HG03097 (cell line): ENCODE results near the gene LDLRAD2.

Experiments used
- ATAC-seq: cut with Tn5 transposase; IDR thresholded peaks from one replicate; pipeline ENCODE4 v1.9.1; 2021; ENCODE audit not compliant: unreplicated experiment, low FRiP score

Gene LDLRAD2

GRCh38 chr1:21841852-21842466 is 29.9 kb downstream of the LDLRAD2 start:
- no peak for ATAC-seq

DNA sequence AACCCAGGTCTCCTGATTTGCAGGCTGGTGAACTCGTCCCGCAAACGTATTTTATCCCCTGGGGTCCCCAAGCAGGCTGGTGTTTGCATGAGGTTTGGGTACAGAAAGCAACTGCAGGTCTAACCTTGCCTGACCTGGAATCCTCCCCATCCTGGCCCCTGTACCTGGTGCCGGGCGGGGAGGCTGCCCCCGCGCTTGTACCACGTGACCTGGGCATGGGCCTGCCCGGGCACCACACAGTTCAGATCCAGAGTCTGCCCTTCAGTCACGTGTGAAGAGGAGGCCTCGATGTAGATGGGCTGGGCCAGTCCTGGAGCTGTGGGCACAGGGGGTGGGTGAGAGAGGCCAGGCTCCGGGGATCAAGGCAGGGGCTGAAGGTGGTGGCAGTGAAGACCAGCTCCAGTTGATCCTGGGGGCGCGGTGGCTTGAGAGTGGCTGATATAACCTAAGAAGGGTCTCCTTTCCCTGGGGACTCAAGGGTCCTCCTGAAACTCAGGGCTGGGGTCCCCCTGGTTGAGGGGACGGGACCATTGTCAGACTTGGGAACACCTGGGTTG is 30.6 kb downstream of the LDLRAD2 start:
- ATAC-seq, result no peak

DNA sequence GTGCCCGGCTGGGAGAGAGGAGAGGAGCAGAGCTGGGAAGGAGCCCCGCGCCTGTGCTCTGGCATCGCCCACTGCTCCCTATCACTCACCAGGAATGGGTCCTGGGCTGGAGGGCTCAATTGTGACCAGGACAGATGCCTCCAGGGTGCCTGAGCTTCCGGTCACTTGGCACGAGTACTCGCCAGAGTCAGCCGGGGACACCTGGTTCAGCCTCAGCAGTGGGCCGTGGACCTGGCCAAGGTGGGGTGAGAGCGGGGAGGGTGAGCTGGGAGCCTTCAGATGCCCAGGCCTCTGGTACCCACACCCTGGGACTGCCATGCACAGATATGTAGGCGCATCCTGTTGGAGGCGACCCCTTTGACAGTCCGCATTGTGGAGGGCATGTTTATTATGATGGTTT is 31.1 kb downstream of the LDLRAD2 start:
- ATAC-seq, result no peak

- ATAC-seq, result no peak
These were observed 31.9 kb downstream of the LDLRAD2 start for GRCh38 chr1:21843996-21844395.

DNA sequence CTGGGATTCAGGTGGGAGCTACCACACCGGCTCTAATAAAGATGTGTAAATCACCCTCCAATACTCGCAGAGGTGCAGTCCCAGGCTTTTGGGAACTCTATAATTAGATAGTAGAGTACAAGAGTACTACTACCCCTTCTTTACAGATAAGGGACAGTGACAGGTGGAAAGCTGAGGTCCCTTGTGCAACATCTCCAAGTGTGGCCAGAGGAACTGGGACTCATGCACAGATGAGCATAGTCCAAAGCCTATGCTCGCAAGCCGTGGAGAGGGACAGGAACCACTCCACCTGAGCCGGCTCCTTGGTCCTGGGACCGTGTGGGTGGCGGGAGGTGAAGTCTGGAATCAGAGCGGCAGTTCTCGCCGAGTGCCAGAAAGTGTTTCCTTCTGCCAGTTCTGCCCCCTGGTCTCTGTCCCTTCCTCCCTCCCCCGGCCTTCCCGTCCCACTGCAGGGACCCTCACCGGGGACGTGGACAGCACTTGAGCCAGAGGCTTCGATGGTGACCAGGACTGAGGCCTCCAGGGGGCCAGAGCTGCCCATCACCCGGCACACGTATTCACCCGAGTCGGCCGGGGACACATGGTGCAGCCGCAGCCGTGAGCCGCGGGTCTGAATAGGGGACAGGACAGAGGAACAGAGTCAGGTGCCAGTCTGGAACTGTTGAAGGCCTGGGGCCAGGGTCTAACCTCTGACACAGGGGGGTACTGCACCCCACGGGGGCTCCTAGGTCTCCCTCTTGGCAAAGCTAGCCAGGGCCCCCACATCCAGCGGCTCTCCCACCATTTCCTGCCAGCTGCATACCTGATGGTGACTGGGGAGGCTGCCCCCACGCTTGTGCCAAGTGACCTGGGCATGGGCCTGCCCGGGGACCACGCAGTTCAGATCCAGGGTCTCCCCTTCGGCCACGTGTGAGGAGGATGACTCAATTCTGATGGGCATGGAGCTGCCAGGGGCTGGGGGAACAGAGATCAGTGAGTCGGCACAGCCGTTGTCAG is 33.9 kb downstream of the LDLRAD2 start:
- ATAC-seq, result no peak

DNA sequence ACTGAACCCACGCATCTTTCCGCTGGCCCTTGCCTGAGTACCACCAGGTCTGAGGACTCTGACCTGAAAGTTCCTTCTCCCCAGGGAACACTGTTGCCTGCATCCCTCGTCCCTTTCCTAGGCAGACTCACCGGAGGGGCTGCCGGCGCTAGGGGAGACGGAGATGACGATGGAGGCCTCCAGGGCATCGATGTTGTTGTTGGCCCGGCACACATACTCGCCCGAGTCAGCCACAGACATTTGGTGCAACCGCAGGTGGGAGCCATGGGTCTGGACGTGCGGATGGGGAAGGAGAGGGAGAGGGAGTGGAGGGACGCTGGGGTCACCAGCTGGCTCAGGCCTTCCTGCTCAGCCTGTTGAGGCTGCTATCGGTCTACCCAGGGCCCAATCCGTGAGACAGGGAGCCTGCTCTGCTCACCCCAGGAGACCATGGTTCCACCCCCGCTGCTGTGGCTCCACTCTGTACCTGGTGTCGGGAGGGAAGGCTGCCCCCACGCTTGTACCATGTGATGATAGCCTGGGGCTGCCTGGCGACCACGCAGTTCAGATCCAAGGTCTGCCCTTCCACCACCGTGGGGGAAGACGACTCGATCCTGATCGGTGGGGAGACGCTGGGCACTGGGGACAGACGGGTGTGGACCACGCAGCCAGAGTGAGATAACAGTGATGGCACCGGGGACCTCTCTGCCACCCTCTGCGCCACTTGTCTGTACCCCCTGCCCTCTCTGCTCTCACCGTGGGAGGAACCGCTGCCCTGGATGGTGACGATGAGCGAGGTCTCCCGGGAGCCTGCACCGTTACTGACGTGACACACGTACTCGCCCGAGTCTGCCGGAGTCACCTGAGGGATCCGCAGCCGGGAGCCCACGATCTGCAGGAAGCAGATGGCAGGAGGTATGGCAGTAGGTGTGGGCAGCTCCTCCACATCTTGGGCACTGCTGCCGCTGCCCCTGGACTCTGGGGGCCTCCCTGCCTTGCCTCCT is 35.4 kb downstream of the LDLRAD2 start:
- ATAC-seq, result no peak

DNA sequence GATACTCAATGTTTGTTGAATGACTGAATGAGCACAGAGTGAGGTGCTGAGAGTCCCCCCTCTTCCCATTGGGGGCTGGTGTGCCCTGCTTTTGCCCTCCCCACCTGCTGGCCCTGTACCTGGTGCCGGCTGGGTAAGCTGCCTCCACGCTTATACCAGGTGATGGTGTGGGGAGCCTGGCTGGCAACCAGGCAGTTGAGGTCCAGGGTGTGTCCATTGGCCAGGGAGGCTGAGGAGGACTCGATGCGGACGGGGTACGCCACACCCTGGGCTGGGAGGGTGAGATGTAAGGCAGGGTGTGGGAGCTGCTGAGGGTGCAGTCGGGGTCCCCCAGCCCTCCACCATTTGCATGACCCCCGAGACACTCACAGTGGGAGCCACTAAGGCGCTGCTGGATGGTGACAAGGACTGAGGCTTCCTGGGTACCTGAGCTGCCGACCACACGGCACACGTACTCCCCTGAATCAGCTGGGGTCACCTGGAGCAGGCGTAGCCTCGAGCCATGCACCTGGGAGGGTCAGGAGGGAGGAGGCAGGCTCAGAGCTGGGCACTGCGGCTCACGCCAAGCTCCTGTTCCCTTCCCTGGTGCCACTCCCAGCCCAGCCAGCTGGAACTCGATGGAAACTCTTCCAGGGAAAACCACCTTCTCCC is 36.6 kb downstream of the LDLRAD2 start:
- ATAC-seq, result no peak

DNA sequence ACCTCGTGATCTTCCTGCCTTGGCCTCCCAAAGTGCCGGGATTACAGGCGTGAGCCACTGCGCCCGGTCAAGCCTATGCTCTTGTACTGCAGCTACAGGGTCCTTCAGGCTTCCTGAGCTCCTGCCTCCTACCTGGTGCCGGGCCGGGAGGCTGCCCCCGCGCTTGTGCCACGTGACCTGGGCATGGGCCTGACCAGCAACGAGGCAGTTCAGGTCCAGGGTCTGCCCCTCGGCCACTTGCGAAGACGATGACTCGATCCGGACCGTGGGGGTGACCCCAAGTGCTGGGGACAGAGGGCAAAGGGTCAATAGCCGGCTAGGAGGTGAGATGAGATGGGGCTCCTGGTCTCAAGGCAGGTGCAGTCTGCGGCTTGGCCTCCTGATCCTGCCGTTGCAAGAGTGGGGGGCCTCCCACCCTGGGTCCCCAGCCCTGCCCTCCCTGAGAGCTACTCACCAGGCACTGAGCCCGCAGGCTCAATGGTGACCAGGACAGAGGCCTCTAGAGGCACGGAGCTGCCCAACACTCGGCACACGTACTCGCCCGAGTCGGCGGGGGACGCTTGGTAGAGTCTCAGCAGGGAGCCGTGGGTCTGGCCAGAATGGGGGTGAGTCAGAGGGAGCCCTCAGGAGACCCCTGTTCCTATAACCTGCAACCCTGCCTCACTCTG is 38.0 kb downstream of the LDLRAD2 start:
- ATAC-seq, result no peak

DNA sequence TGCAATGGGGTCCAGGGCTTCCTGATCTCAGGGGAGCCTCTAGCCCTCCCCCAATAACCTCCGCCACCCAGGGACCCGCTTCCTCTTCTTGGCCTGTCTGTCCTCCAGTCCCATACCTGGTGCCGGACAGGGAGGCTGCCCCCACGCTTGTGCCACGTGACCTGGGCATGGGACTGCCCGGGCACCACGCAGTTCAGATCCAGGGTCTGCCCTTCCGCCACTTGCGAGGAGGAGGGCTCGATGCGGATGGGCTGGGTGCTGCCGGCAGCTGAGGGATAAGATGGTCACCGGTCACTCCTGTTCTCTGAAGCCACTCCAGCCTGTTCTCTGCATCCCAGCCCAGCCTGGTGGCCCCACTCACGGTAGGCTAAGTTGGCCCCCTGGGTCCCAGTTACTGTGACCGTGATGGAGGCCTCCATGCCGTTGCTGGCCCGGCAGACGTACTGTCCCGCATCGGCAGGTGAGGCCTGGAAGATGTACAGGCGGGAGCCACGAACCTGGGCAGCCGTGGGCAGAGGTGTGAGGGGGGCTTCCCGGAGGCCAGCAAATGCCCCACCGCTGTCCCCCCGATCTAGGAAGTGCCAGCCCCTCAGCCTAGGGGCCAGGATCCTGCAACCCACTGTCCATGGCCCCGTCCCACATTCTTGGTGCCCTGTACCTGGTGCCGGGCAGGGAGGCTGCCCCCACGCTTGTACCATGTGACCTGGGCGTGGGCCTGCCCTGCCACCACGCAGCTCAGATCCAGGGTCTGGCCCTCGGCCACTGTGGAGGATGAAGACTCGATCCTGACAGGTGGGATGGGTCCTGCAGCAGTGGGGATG is 39.6 kb downstream of the LDLRAD2 start:
- ATAC-seq, result no peak

DNA sequence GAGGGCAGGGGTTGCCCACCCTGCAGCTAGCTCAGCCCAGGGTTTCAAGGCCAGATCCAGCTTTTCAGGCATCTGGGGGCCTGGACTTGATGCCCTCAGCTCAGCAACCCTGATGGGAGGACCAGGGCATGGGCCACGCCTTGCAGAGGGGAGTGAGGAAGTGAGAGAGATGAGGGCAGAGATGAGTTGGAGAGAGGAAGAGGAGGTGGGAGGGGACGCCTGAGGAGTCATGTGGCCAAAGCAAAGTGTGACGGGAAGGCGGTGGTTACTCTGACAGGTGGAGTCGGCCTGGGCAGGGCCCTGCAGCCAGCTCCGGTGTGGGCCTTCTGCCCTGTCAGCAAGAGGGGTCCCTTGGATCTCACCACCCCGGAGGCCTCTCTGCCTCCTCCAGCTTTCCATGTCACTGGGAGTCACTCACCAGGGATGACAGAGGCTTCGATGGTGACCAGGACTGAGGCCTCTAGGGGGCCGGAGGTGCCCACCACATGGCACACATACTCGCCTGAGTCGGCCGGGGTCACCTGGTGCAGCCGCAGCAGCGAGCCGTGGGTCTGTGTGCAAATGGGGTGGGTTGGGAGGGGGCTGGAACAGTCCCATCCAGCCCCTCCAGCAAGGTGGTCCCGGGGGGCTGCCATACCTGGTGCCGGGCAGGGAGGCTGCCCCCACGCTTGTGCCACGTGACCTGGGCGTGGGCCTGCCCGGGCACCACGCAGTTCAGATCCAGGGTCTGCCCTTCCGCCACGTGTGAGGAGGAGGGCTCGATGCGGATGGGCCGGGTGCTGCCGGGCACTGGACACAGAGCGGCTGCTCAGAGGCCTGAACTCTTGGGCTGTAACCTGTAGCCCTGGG is 40.4 kb downstream of the LDLRAD2 start:
- ATAC-seq, result no peak

- ATAC-seq, result no peak
These were observed 41.0 kb downstream of the LDLRAD2 start for GRCh38 chr1:21853131-21853427.

DNA sequence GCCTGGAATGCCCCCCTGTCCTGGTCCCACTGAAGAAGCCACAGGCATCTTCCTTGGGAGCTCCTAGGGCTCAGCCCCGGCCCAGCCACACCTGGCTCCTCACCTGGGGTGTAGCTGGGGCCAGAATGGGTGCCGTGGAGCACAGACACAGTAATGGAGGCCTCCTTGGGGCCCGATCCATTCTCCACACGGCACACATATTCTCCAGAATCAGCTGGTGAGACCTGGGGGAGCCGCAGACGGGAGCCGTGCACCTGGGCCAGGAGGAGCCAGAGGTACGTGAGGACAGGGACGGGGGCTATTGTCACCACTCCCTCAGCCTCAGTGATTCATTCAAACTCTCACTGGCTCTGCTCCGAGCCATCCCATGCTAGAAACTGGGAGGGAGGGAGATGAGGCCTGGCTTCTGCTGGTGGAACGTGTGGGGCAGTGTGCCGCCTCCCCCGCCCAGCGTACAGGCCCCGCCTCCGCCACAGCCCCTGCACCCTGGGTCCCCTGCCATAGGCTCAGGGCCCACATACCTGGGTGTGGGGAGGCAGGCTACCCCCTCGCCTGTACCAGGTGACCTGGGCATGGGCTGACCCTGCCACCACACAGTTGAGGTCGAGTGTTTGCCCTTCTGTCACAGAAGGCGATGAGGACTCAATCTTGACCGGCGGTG is 42.2 kb downstream of the LDLRAD2 start:
- no peak for ATAC-seq

DNA sequence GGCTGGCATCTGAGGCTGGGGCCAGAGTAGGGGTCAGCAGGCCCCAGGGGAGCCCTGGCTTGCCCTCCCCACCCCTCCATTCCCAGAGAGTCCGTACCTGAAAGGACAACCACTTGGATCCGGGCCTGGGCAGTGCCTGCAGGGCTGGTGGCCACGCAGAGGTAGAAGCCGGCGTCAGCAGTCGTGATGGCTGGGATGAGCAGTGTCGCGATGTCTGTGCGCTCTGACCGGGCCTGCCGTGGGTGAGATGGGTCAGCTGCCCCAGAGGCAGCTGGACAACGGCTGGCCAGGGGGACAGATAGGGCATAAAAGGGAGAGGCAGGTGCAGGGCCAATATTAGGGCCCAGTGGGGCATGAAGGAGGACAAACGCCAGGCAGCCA is 42.7 kb downstream of the LDLRAD2 start:
- no peak for ATAC-seq

DNA sequence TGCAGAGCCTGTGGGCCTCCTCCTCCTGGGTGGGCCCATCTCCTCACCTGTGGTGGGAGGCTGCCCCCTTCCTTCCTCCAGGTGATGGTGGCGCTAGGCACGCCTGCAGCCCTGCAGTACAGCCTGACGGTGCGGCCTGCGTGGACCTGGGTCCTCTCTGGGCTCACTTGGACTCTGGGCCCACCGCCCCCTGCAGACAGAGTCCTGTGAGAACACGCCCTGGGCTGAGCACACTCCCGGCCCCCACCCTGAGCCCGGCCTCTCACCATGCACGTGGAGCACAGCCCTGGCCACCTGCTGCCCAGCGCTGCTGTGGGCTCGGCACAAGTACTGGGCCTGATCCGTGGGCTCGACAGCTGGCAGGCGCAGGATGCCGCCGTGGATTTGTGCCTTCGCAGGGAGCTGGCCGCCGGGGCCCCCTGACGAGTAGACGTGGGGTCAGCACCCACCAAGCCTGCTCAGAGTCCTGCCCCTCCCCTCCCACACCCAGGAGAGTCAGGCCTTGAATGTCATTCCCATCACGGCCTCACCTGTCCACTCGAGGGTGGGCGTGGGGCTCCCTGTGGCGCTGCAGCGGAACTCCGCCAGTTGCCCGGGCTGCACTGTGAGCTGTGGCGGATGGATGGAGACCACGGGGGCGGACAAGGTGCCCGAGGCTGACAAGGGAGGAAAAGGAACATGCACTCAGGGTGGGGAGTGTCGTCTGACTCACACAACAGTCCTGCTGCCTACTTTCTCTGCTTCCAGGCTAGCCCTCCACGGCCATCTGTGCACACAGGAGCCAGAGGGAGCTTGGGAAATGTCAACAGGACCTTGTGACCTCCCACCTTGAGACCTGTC is 43.4 kb downstream of the LDLRAD2 start:
- ATAC-seq, result no peak

DNA sequence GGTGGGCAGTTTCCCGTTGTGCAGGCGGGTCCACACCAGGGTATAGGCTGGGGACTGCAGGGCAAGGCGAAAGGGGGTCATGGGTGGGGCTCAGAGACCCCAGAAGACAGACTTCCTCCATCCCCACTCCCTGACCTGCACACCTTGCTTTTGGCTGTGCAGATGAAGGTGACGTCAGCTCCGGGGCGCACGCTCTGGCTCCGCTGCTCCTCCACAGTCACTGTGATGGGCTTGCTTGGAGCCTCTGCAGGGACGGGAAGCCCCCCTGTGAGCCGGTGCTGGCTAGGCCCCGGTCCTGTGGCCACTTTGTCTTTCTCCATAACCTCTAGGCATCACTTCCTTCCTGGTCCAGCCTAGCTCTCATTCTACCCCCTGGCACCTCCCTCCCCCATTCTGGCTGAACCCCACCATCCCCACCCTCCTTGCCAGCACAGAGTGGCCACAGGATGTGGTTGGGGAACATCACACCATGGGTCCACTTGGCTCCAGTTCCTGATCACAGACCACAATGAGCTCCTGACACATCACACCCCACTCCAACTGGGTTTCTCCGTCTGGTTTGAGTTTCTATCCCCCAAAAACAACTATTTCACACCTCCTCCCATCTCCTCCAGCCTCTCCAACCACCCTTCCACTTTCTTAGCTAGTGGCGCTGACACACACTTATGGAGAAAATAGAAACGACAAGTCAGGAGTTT is 45.2 kb downstream of the LDLRAD2 start:
- ATAC-seq, result no peak
